CD14-positive monocyte (primary cell): ENCODE results near the gene FBXW12. TPM values are rescaled to one million over a fixed set of nuclear protein-coding genes. Genes with fewer than 3 reads are reported as not detected.

ENCODE experiments used
- DNase-seq, 3 donors: peaks; one replicate each; pipeline ENCODE4 v3.0.0-alpha.2; 2011 to 2022
- H2AFZ ChIP-seq: 2 replicates; pipeline ENCODE4 v1.6.0; 2012; ENCODE audit warnings: mild to moderate bottlenecking, low read depth, low read length, inconsistent platforms; ENCODE audit not compliant: insufficient read depth, poor library complexity, severe bottlenecking
- H3K27ac ChIP-seq, 2 donors: 1 replicate in 1 of 2; 2 replicates in 1 of 2; pipeline ENCODE4 v1.5.1; 2012 to 2013; ENCODE audit warnings: low read length in 2 of 2, control low read depth in 1 of 2, inconsistent platforms in 1 of 2, low read depth in 1 of 2, mild to moderate bottlenecking in 1 of 2
- H3K27me3 ChIP-seq, 2 donors: one replicate each; pipeline versions ENCODE4 v1.6.0 to v1.6.1; 2011 to 2013; ENCODE audit warnings: low read length in 2 of 2; ENCODE audit not compliant: control insufficient read depth in 2 of 2, insufficient read depth in 2 of 2
- H3K36me3 ChIP-seq, 2 donors: replicated peaks in 1 of 2; 1 replicate in 1 of 2; 2 replicates in 1 of 2; pipeline versions ENCODE4 v1.5.1 to v1.6.1; 2012 to 2013; ENCODE audit warnings: low read length in 2 of 2, control low read depth in 1 of 2, inconsistent platforms in 1 of 2, mild to moderate bottlenecking in 1 of 2; ENCODE audit not compliant: insufficient read depth in 2 of 2, control insufficient read depth in 1 of 2
- H3K4me1 ChIP-seq, 2 donors: 1 replicate in 1 of 2; 2 replicates in 1 of 2; pipeline versions ENCODE4 v1.5.1 to v1.6.1; 2012 to 2013; ENCODE audit warnings: low read length in 2 of 2, control low read depth in 1 of 2, inconsistent platforms in 1 of 2, mild to moderate bottlenecking in 1 of 2, moderate library complexity in 1 of 2; ENCODE audit not compliant: insufficient read depth in 2 of 2, control insufficient read depth in 1 of 2
- H3K4me2 ChIP-seq: replicated peaks from 2 replicates; pipeline ENCODE3; 2012; ENCODE audit warnings: low read length, moderate library complexity, mild to moderate bottlenecking; ENCODE audit not compliant: poor library complexity, severe bottlenecking; ENCODE audit errors: extremely low read depth
- H3K4me3 ChIP-seq, 3 experiments: fragments of 200-600 bp in 1 of 3; sonication (generic) in 1 of 3; replicated peaks in 1 of 3; 1 replicate in 2 of 3; 2 replicates in 1 of 3; pipeline ENCODE4 v1.5.1; 2011 to 2013; ENCODE audit warnings: low read length in 3 of 3, mild to moderate bottlenecking in 3 of 3, control low read depth in 2 of 3, low read depth in 2 of 3, inconsistent platforms in 1 of 3, moderate library complexity in 1 of 3
- H3K79me2 ChIP-seq: 2 replicates; pipeline ENCODE4 v1.6.0; 2012; ENCODE audit warnings: mild to moderate bottlenecking, control low read depth, inconsistent platforms, low read length, moderate library complexity; ENCODE audit not compliant: insufficient read depth
- H3K9ac ChIP-seq: 2 replicates; pipeline ENCODE4 v1.6.0; 2017; ENCODE audit warnings: low read length, mild to moderate bottlenecking; ENCODE audit not compliant: insufficient read depth, poor library complexity, severe bottlenecking
- H3K9me3 ChIP-seq, 2 donors: replicated peaks in 1 of 2; 1 replicate in 1 of 2; 2 replicates in 1 of 2; pipeline versions ENCODE4 v1.5.1 to v1.6.1; 2012 to 2013; ENCODE audit warnings: low read length in 2 of 2, control low read depth in 1 of 2; ENCODE audit not compliant: control insufficient read depth in 1 of 2, insufficient read depth in 1 of 2
- H4K20me1 ChIP-seq: 2 replicates; pipeline ENCODE4 v1.6.0; 2012; ENCODE audit warnings: mild to moderate bottlenecking, low read length, control low read depth, moderate library complexity; ENCODE audit not compliant: insufficient read depth
- H3K27ac Mint-ChIP-seq, 7 donors: one replicate each; pipeline ENCODE4 v1.8.0; 2020; ENCODE audit warnings: mild to moderate bottlenecking in 7 of 7, mixed read lengths in 7 of 7, moderate library complexity in 6 of 7, inconsistent platforms in 2 of 7
- H3K27me3 Mint-ChIP-seq, 3 donors: one replicate each; pipeline ENCODE4 v1.8.0; 2021 to 2022; ENCODE audit warnings: low read depth in 3 of 3, mild to moderate bottlenecking in 3 of 3, mixed read lengths in 3 of 3, moderate library complexity in 3 of 3, inconsistent platforms in 1 of 3
- H3K36me3 Mint-ChIP-seq, 2 donors: one replicate each; pipeline ENCODE4 v1.8.0; 2020; ENCODE audit warnings: mixed read lengths in 2 of 2, inconsistent platforms in 1 of 2, mild to moderate bottlenecking in 1 of 2
- H3K4me1 Mint-ChIP-seq: one replicate; pipeline ENCODE4 v1.8.0; 2020; ENCODE audit warnings: mild to moderate bottlenecking, mixed read lengths
- H3K4me3 Mint-ChIP-seq, 2 donors: one replicate each; pipeline ENCODE4 v1.8.0; 2020; ENCODE audit warnings: mild to moderate bottlenecking in 2 of 2, mixed read lengths in 2 of 2, moderate library complexity in 1 of 2
- H3K9me3 Mint-ChIP-seq, 7 donors: one replicate each; pipeline ENCODE4 v1.8.0; 2020 to 2022; ENCODE audit warnings: mixed read lengths in 7 of 7, mild to moderate bottlenecking in 6 of 7, moderate library complexity in 6 of 7, inconsistent platforms in 2 of 7
- WGBS: methylation state at CpG from one replicate; pipeline ENCODE4 v1.1.5; 2013; ENCODE audit warnings: missing lambda C conversion rate; ENCODE audit not compliant: insufficient coverage; 5-methylcytosine and 5-hydroxymethylcytosine counted together
- intact Hi-C, 2 donors: fragments of 100-400 bp; cut with micrococcal nuclease; formaldehyde crosslinking; loops; one replicate each; pipeline versions ENCODE4 v1.15.0 to v1.15.1; 2023
- polyA plus RNA-seq, 3 donors: library from polyadenylated mRNA; depleted of rRNA in 1 of 3; unstranded in 2 of 3; stranded (reverse) in 1 of 3; fragments of 300-500 nt in 2 of 3; fragments of >200 nt in 1 of 3; fragmentation: Illumina TruSeq in 2 of 3; gene quantifications; 1 replicate in 2 of 3; 2 replicates in 1 of 3; pipeline ENCODE4 v1.2.3, GENCODE V29; 2012 to 2021
- TF ChIP-seq, protein P1 (sequence below): fragments of 200-600 bp; IDR thresholded peaks from one replicate; pipeline ENCODE4 v1.8.0; 2022; ENCODE audit warnings: antibody characterized with exemption, mild to moderate bottlenecking

The FBXW12 gene
- polyA plus RNA-seq, 3 donors, result not detected

DNA sequence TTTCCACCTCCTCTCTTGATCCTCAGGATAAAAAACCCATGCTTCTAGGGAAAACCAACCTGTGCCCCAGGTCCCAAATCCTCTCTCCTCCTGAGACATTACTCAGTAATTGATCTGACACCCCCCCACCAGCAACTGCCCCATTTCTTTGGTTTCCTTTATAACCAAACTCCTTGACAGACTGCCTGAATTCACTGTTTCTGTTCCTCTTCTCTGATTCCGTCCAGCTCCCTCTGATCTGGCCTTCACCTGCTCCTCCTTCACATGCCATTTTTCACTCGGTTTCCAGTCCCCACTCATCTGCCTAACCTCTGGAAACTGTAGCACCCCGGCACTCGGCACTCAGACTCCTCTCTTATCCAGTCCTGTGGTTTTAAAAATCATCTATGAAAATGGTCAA lies 65.8 kb downstream of the FBXW12 start:
- H3K4me1 Mint-ChIP-seq, result peaks cover 38% of the 10 kb centered on the region
- WGBS, result 0% methylated on average over 1 of the region's 4 CpGs
- Histone ChIP-seq H3K4me2 (no peak overlapping the region), H3K36me3 (peaks cover 13 to 33% of the 10 kb centered on the region in 2 donors), H3K9me3 (no peaks in the 10 kb centered on the region), H3K27ac (no peak overlapping the region), H4K20me1 (peaks cover 3% of the 10 kb centered on the region), H2AFZ (no peak overlapping the region), H3K4me3 (no peak overlapping the region), H3K27me3 (no peaks in the 10 kb centered on the region), H3K9ac (no peak overlapping the region), H3K4me1 (peaks cover 25 to 40% of the 10 kb centered on the region in 2 donors), H3K79me2 (peaks cover 46% of the 10 kb centered on the region)
- peaks cover 23 to 32% of the 10 kb centered on the region in 2 donors for H3K36me3 Mint-ChIP-seq
- H3K4me3 Mint-ChIP-seq, result no peak overlapping the region
- peaks cover 0 to 3% (median 0%) of the 10 kb centered on the region in 3 donors for H3K27me3 Mint-ChIP-seq
- TF ChIP-seq, protein P1, sequence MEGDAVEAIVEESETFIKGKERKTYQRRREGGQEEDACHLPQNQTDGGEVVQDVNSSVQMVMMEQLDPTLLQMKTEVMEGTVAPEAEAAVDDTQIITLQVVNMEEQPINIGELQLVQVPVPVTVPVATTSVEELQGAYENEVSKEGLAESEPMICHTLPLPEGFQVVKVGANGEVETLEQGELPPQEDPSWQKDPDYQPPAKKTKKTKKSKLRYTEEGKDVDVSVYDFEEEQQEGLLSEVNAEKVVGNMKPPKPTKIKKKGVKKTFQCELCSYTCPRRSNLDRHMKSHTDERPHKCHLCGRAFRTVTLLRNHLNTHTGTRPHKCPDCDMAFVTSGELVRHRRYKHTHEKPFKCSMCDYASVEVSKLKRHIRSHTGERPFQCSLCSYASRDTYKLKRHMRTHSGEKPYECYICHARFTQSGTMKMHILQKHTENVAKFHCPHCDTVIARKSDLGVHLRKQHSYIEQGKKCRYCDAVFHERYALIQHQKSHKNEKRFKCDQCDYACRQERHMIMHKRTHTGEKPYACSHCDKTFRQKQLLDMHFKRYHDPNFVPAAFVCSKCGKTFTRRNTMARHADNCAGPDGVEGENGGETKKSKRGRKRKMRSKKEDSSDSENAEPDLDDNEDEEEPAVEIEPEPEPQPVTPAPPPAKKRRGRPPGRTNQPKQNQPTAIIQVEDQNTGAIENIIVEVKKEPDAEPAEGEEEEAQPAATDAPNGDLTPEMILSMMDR, result no peak
- intact Hi-C loops, result loop anchor here (2.0 to 10.0 kb wide), 3 partner anchors 36 to 243 kb away; no protein-coding TSS in a partner anchor
- no peaks in the 10 kb centered on the region for H3K9me3 Mint-ChIP-seq
- DNase-seq, result no peak
- peak overlapping the region in 3 of 7 donors; percentile 20 to 44 (median 31) for H3K27ac Mint-ChIP-seq

DNA sequence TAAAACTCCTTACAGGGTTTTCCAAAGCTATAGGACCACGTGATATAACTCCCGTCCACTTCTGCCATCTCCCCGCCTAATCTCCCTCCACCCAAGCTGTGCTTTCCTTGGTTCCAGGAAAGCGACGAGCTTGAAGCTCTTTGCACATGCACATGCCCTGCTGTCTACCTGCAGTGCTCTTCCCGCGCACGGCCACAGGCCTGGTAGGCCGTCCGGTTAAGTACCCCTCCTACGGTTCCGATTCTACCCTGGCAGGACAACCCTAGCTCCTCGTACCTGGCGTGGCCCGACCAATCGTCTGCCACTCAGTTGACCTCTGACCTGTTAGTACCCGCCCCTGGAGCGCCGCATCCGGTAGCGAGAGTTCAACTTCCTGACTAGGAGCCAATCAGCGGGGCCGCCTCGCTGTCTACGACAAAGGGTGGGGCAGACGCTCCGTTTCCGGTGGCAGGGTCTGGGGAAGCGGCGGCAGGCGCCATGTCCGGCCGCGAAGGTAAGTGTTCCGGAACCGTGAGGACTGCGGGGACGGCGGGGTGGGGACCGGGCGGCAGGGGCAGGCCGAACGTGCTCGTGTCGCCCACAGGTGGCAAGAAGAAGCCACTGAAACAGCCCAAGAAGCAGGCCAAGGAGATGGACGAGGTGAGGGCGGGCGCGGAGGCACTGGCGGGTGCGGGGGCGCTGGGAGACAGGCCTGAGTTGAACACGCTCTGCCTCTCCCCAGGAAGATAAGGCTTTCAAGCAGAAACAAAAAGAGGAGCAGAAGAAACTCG lies 68.0 kb downstream of the FBXW12 start, which contains the start of the genes CCDC51 and TMA7:
CCDC51 (minus strand) TSS at position 300 of the 770 bp plus-strand sequence. CDS start 4,991 bp downstream, outside the sequence.
TMA7 (plus strand) TSS at position 438 of the 770 bp plus-strand sequence; CDS start at position 478, 40 bp downstream.
- intact Hi-C loops, result loop anchor here (5.0 to 10.0 kb wide), 5 partner anchors 38 to 1155 kb away; partner anchors contain the start of genes CDC25A (in 1 of the 2), KIF9 (in 1 of the 2), KLHL18 (in 1 of the 2) and SMARCC1 (in 1 of the 2)
- TF ChIP-seq, protein P1, result no peak
- Histone ChIP-seq H3K4me2 (peak within 1 kb of the TSS; percentile 83), H3K27ac (peak within 1 kb of the TSS; percentile 77 to 97), H3K79me2 (peaks cover 49% of the 10 kb centered on the region), H4K20me1 (peaks cover 4% of the 10 kb centered on the region), H3K4me1 (peaks cover 25 to 40% of the 10 kb centered on the region in 2 donors), H2AFZ (peak within 1 kb of the TSS; percentile 86), H3K9ac (peak within 1 kb of the TSS; percentile 91), H3K36me3 (peaks cover 15 to 34% of the 10 kb centered on the region in 2 donors), H3K4me3 (peak within 1 kb of the TSS; percentile 81 to 86 (median 84)), H3K27me3 (no peaks in the 10 kb centered on the region), H3K9me3 (no peaks in the 10 kb centered on the region)
- Mint-ChIP-seq H3K27me3 (peaks cover 0 to 3% (median 0%) of the 10 kb centered on the region in 3 donors), H3K27ac (peak within 1 kb of the TSS; percentile 93 to 99 (median 98)), H3K9me3 (no peaks in the 10 kb centered on the region), H3K4me1 (peaks cover 33% of the 10 kb centered on the region), H3K36me3 (peaks cover 12 to 34% of the 10 kb centered on the region in 2 donors), H3K4me3 (peak within 1 kb of the TSS; percentile 98 to 99)
- 0% methylated on average over 54 of the region's 54 CpGs for WGBS
- peak; percentile 95 to 98 (median 96) for DNase-seq
